GM23248 (cell line): ENCODE measurements around the gene OR13A1. TPM values are rescaled to one million over a fixed set of nuclear protein-coding genes. Genes with fewer than 3 reads are reported as not detected.
"Not testable (repeated sequence)": the region's sequence is repeated elsewhere in the genome, so short reads cannot be mapped to it uniquely, and the experiment has no call there.

Experiments
- DNase-seq: peaks from one replicate; pipeline ENCODE4 v3.0.0-alpha.2; 2015
- H2AFZ ChIP-seq: fragments of 200-600 bp; sonication (generic); 2 replicates; pipeline ENCODE4 v1.6.1; 2016; ENCODE audit warnings: antibody characterized with exemption
- H3F3A ChIP-seq: fragments of 200-600 bp; sonication (generic); 2 replicates; pipeline ENCODE4 v1.6.1; 2016; ENCODE audit warnings: mild to moderate bottlenecking, antibody characterized with exemption, mixed run types; ENCODE audit not compliant: insufficient read depth
- H3K27ac ChIP-seq: fragments of 200-600 bp; sonication (generic); 2 replicates; pipeline ENCODE4 v1.5.1; 2016; ENCODE audit warnings: mild to moderate bottlenecking
- H3K27me3 ChIP-seq: fragments of 200-600 bp; sonication (generic); replicated peaks from 2 replicates; pipeline ENCODE4 v1.6.1; 2016; ENCODE audit warnings: mild to moderate bottlenecking; ENCODE audit not compliant: insufficient read depth
- H3K36me3 ChIP-seq: fragments of 200-600 bp; sonication (generic); 2 replicates; pipeline ENCODE4 v1.6.1; 2016; ENCODE audit warnings: low read depth, mild to moderate bottlenecking
- H3K4me1 ChIP-seq: fragments of 200-600 bp; sonication (generic); 2 replicates; pipeline ENCODE4 v1.6.1; 2016; ENCODE audit warnings: mild to moderate bottlenecking; ENCODE audit not compliant: insufficient read depth
- H3K4me2 ChIP-seq: fragments of 200-600 bp; sonication (generic); one replicate; pipeline ENCODE4 v1.6.1; 2016; ENCODE audit warnings: mild to moderate bottlenecking; ENCODE audit not compliant: unreplicated experiment
- H3K4me3 ChIP-seq: fragments of 200-600 bp; sonication (generic); 2 replicates; pipeline ENCODE4 v1.5.1; 2016; ENCODE audit warnings: mild to moderate bottlenecking
- H3K79me2 ChIP-seq: fragments of 200-600 bp; sonication (generic); 2 replicates; pipeline ENCODE4 v1.6.1; 2016; ENCODE audit warnings: mild to moderate bottlenecking; ENCODE audit not compliant: insufficient read depth
- H3K9ac ChIP-seq: fragments of 200-600 bp; sonication (generic); 2 replicates; pipeline ENCODE4 v1.6.1; 2016; ENCODE audit warnings: mild to moderate bottlenecking
- H3K9me2 ChIP-seq: fragments of 200-600 bp; sonication (generic); 2 replicates; pipeline ENCODE4 v1.6.1; 2016; ENCODE audit warnings: mixed run types, mild to moderate bottlenecking, moderate library complexity; ENCODE audit not compliant: insufficient read depth
- H3K9me3 ChIP-seq: fragments of 200-600 bp; sonication (generic); one replicate; pipeline ENCODE4 v1.6.1; 2017; ENCODE audit warnings: low read depth
- H4K20me1 ChIP-seq: fragments of 200-600 bp; sonication (generic); 2 replicates; pipeline ENCODE4 v1.6.0; 2016; ENCODE audit not compliant: insufficient read depth
- EZH2 ChIP-seq: fragments of 200-600 bp; sonication (generic); IDR thresholded peaks from 2 replicates; pipeline ENCODE4 v1.6.1; 2018; ENCODE audit warnings: antibody characterized with exemption, mild to moderate bottlenecking; ENCODE audit not compliant: insufficient read depth, poor library complexity, severe bottlenecking
- EZH2phosphoT487 ChIP-seq: fragments of 200-600 bp; sonication (generic); IDR thresholded peaks from 2 replicates; pipeline ENCODE4 v1.6.1; 2018; ENCODE audit warnings: antibody characterized with exemption, moderate library complexity, mild to moderate bottlenecking, low read depth; ENCODE audit not compliant: insufficient read depth
- WGBS, 2 experiments: methylation state at CpG; one replicate each; pipeline ENCODE4 v1.1.6; 2015 to 2017; ENCODE audit warnings: low lambda C conversion rate in 2 of 2, low coverage in 1 of 2; ENCODE audit errors: missing lambda C conversion rate in 2 of 2; 5-methylcytosine and 5-hydroxymethylcytosine counted together
- in situ Hi-C: fragments of 300-500 bp; cut with MboI; formaldehyde crosslinking; loops from 2 replicates; pipeline ENCODE4 v1.15.0; 2020
- polyA plus RNA-seq: library from polyadenylated mRNA; unstranded; fragments of >200 nt; fragmentation: Nextera tagmentation; extraction: Ambion mirVana; gene quantifications from 2 replicates; pipeline ENCODE4 v1.2.1, GENCODE V29; 2016
- total RNA-seq: library from RNA; depleted of rRNA; stranded (reverse); fragments of >200 nt; shearing (Covaris generic); gene quantifications from 2 replicates; pipeline ENCODE4 v1.2.3, GENCODE V29; 2014

OR13A1 gene
- total and polyA plus RNA-seq, 2 experiments from 2014 or later = not detected

- no peaks in the 10 kb centered on the region for H3K9me3 ChIP-seq
- H3F3A ChIP-seq = no peaks in the 10 kb centered on the region
- H3K27me3 ChIP-seq = peaks cover 6% of the 10 kb centered on the region
- WGBS, 2 experiments = 37 to 44% methylated on average over 6 of the region's 6 CpGs
- no peak overlapping the region for H3K9ac ChIP-seq
- H3K4me3 ChIP-seq = no peak overlapping the region
- no peak for DNase-seq
- H3K4me2 ChIP-seq = no peak overlapping the region
- no peak overlapping the region for H2AFZ ChIP-seq
- no peaks in the 10 kb centered on the region for H3K9me2 ChIP-seq
- H3K27ac ChIP-seq = no peak overlapping the region
- no peaks in the 10 kb centered on the region for H4K20me1 ChIP-seq
- no peaks in the 10 kb centered on the region for H3K36me3 ChIP-seq
- no peaks in the 10 kb centered on the region for H3K79me2 ChIP-seq
- TF ChIP-seq EZH2phosphoT487 = no peak
- no peak for TF ChIP-seq EZH2
- H3K4me1 ChIP-seq = no peaks in the 10 kb centered on the region
- in situ Hi-C loops = no loop called here
Observed at GRCh38 chr10:45278860-45279498, 36.4 kb downstream of the OR13A1 start.

GRCh38 chr10:45276146-45276545 lies 39.3 kb downstream of the OR13A1 start:
- H3K27me3 ChIP-seq, H3K9me3 ChIP-seq, H3K9ac ChIP-seq, H3K4me2 ChIP-seq, DNase-seq, H3K36me3 ChIP-seq, H3K4me3 ChIP-seq, in situ Hi-C loops, H3K4me1 ChIP-seq, H3K27ac ChIP-seq, H2AFZ ChIP-seq, H4K20me1 ChIP-seq, H3K79me2 ChIP-seq, H3F3A ChIP-seq, H3K9me2 ChIP-seq: not testable (repeated sequence)

- DNase-seq = no peak
- no peaks in the 10 kb centered on the region for H4K20me1 ChIP-seq
- H3K9me2 ChIP-seq = no peaks in the 10 kb centered on the region
- TF ChIP-seq EZH2 (no peak), EZH2phosphoT487 (no peak)
- H3K36me3 ChIP-seq = no peaks in the 10 kb centered on the region
- in situ Hi-C loops = no loop called here
- no peak overlapping the region for H3K27ac ChIP-seq
- no peak overlapping the region for H3K4me3 ChIP-seq
- H3K79me2 ChIP-seq = no peaks in the 10 kb centered on the region
- no peaks in the 10 kb centered on the region; the same call in 1 of the 2 replicates for H3K27me3 ChIP-seq
- no peaks in the 10 kb centered on the region for H3K9me3 ChIP-seq
- no peak overlapping the region for H3K4me2 ChIP-seq
- WGBS, 2 experiments = 4 to 7% methylated on average over 1 of the region's 1 CpG
- H3K9ac ChIP-seq = no peak overlapping the region
- H2AFZ ChIP-seq = no peak overlapping the region
- H3K4me1 ChIP-seq = no peaks in the 10 kb centered on the region
- no peaks in the 10 kb centered on the region for H3F3A ChIP-seq
Observed at GRCh38 chr10:45274364-45274763, 41.0 kb downstream of the OR13A1 start.

GRCh38 chr10:45267777-45268176 lies 47.6 kb downstream of the OR13A1 start:
- H3K4me1 ChIP-seq, H3K9me2 ChIP-seq, H3K4me2 ChIP-seq, in situ Hi-C loops, H3K27me3 ChIP-seq, H3K79me2 ChIP-seq, H2AFZ ChIP-seq, H3F3A ChIP-seq, H3K9ac ChIP-seq, H3K9me3 ChIP-seq, H3K36me3 ChIP-seq, DNase-seq, H4K20me1 ChIP-seq, H3K4me3 ChIP-seq, H3K27ac ChIP-seq: not testable (repeated sequence)
- 25 to 31% methylated on average over 2 of the region's 2 CpGs for WGBS, 2 experiments

GRCh38 chr10:45265996-45266395 lies 49.4 kb downstream of the OR13A1 start:
- H2AFZ ChIP-seq = no peak overlapping the region
- H3K4me2 ChIP-seq = no peak overlapping the region
- no peaks in the 10 kb centered on the region for H3K79me2 ChIP-seq
- no peak for DNase-seq
- TF ChIP-seq EZH2phosphoT487 (no peak), EZH2 (no peak)
- H3K9ac ChIP-seq = no peak overlapping the region
- H3K36me3 ChIP-seq = no peaks in the 10 kb centered on the region
- H3K27me3 ChIP-seq = peaks cover 7% of the 10 kb centered on the region
- H3K9me2 ChIP-seq = no peaks in the 10 kb centered on the region
- H3K4me1 ChIP-seq = no peaks in the 10 kb centered on the region
- H3K27ac ChIP-seq = no peak overlapping the region
- H3K9me3 ChIP-seq = no peaks in the 10 kb centered on the region
- H4K20me1 ChIP-seq = no peaks in the 10 kb centered on the region
- H3F3A ChIP-seq = no peaks in the 10 kb centered on the region
- in situ Hi-C loops = no loop called here
- H3K4me3 ChIP-seq = no peak overlapping the region
- 49 to 54% methylated on average over 4 of the region's 4 CpGs for WGBS, 2 experiments
